Activated T-cell treated with anti-CD3 and anti-CD28 coated beads, Interleukin-2, amount 50 U/mL, for 4 hours (primary cell): ENCODE results near the gene VPREB3. TPM values are rescaled to one million over a fixed set of nuclear protein-coding genes. Genes with fewer than 3 reads are reported as not detected.
A peak's percentile ranks its signal among the peaks of the same experiment; 100 is the strongest.

Experiments
- ATAC-seq, 2 donors: fragments of 200-7000 bp; cut with Tn5 transposase; one replicate each; pipeline ENCODE4 v1.10.0; 2021
- DNase-seq: peaks from one replicate; pipeline ENCODE4 v3.0.0-alpha.2; 2020
- H3K27me3 Mint-ChIP-seq: one replicate; pipeline ENCODE4 v1.8.0; 2021; ENCODE audit warnings: low read depth, mixed read lengths
- H3K36me3 Mint-ChIP-seq: one replicate; pipeline ENCODE4 v1.8.0; 2022; ENCODE audit warnings: mixed read lengths; ENCODE audit not compliant: insufficient read depth
- H3K4me1 Mint-ChIP-seq: one replicate; pipeline ENCODE4 v1.8.0; 2021; ENCODE audit warnings: low read depth, mixed read lengths
- H3K4me3 Mint-ChIP-seq: one replicate; pipeline ENCODE4 v1.8.0; 2021; ENCODE audit warnings: mild to moderate bottlenecking, moderate library complexity, mixed read lengths
- H3K9me3 Mint-ChIP-seq: one replicate; pipeline ENCODE4 v1.8.0; 2021; ENCODE audit warnings: mixed read lengths
- total RNA-seq, 3 donors: library from RNA; stranded (reverse); gene quantifications; one replicate each; pipeline ENCODE4 v1.2.1, GENCODE V29; 2021

VPREB3 gene
- total RNA-seq, 3 donors from 2014 or later, result not detected

- Mint-ChIP-seq H3K4me3 (peak overlapping the region; percentile 73), H3K9me3 (no peaks in the 10 kb centered on the region), H3K27me3 (no peaks in the 10 kb centered on the region), H3K4me1 (peaks cover 41% of the 10 kb centered on the region), H3K36me3 (no peaks in the 10 kb centered on the region)
- ATAC-seq (no peak), DNase-seq (no peak)
These were observed 9.7 kb upstream of the VPREB3 start for GRCh38 chr22:23763954-23764353.

GRCh38 chr22:23763579-23763945, 9.3 kb upstream of the VPREB3 start:
- ATAC-seq, result peak; percentile 48 to 55
- Mint-ChIP-seq H3K36me3 (no peaks in the 10 kb centered on the region), H3K4me3 (peak overlapping the region; percentile 73), H3K27me3 (no peaks in the 10 kb centered on the region), H3K4me1 (peaks cover 41% of the 10 kb centered on the region), H3K9me3 (no peaks in the 10 kb centered on the region)
- DNase-seq, result peak; percentile 45

- H3K4me3 Mint-ChIP-seq, result peak within 1 kb of the TSS; percentile 73
- peaks cover 41% of the 10 kb centered on the region for H3K4me1 Mint-ChIP-seq
- H3K27me3 Mint-ChIP-seq, result no peaks in the 10 kb centered on the region
- H3K9me3 Mint-ChIP-seq, result no peaks in the 10 kb centered on the region
- peak in 1 of 2 donors; percentile 4 for ATAC-seq
- DNase-seq, result no peak
- H3K36me3 Mint-ChIP-seq, result no peaks in the 10 kb centered on the region
These were observed 8.8 kb upstream of the VPREB3 start, which contains the start of gene C22orf15 for GRCh38 chr22:23762842-23763578. Gene C22orf15 (plus strand): TSS chr22:23762990. CDS start chr22:23763307, 317 bp downstream.

- H3K4me3 Mint-ChIP-seq, result no peak overlapping the region
- H3K36me3 Mint-ChIP-seq, result no peaks in the 10 kb centered on the region
- DNase-seq (no peak), ATAC-seq (no peak)
- no peaks in the 10 kb centered on the region for H3K9me3 Mint-ChIP-seq
- no peaks in the 10 kb centered on the region for H3K27me3 Mint-ChIP-seq
- peaks cover 26% of the 10 kb centered on the region for H3K4me1 Mint-ChIP-seq
These were observed 5.8 kb upstream of the VPREB3 start for GRCh38 chr22:23760056-23760455.

- no peak for ATAC-seq
- no peaks in the 10 kb centered on the region for H3K9me3 Mint-ChIP-seq
- DNase-seq, result no peak
- H3K4me1 Mint-ChIP-seq, result peaks cover 22% of the 10 kb centered on the region
- H3K27me3 Mint-ChIP-seq, result no peaks in the 10 kb centered on the region
- H3K4me3 Mint-ChIP-seq, result no peak overlapping the region
- no peaks in the 10 kb centered on the region for H3K36me3 Mint-ChIP-seq
These were observed 5.3 kb upstream of the VPREB3 start for GRCh38 chr22:23759566-23759965.

GRCh38 chr22:23756891-23757290, 2.7 kb upstream of the VPREB3 start:
- no peaks in the 10 kb centered on the region for H3K36me3 Mint-ChIP-seq
- no peaks in the 10 kb centered on the region for H3K27me3 Mint-ChIP-seq
- no peaks in the 10 kb centered on the region for H3K9me3 Mint-ChIP-seq
- H3K4me1 Mint-ChIP-seq, result peaks cover 6% of the 10 kb centered on the region
- DNase-seq, result no peak
- ATAC-seq, result no peak
- no peak overlapping the region for H3K4me3 Mint-ChIP-seq

- no peak overlapping the region for H3K4me3 Mint-ChIP-seq
These were observed 1.5 kb upstream of the VPREB3 start for GRCh38 chr22:23755711-23756110.

GRCh38 chr22:23754980-23755636, 883 bp upstream of the VPREB3 start:
- no peak for DNase-seq
- no peak overlapping the region for H3K4me3 Mint-ChIP-seq
- H3K4me1 Mint-ChIP-seq, result peaks cover 9% of the 10 kb centered on the region
- no peak for ATAC-seq
- H3K9me3 Mint-ChIP-seq, result no peaks in the 10 kb centered on the region
- H3K36me3 Mint-ChIP-seq, result no peaks in the 10 kb centered on the region
- no peaks in the 10 kb centered on the region for H3K27me3 Mint-ChIP-seq

More at GRCh38 chr22:23755711-23756110, 1.5 kb upstream of the VPREB3 start:
- ATAC-seq (no peak), DNase-seq (no peak)
- Mint-ChIP-seq H3K36me3 (no peaks in the 10 kb centered on the region), H3K9me3 (no peaks in the 10 kb centered on the region), H3K27me3 (no peaks in the 10 kb centered on the region), H3K4me1 (peaks cover 4% of the 10 kb centered on the region)

- no peak for ATAC-seq
These were observed 840 bp downstream of the VPREB3 start for GRCh38 chr22:23753385-23753784.

GRCh38 chr22:23752750-23753149, 1.5 kb downstream of the VPREB3 start:
- no peaks in the 10 kb centered on the region for H3K9me3 Mint-ChIP-seq
- no peaks in the 10 kb centered on the region for H3K27me3 Mint-ChIP-seq
- H3K36me3 Mint-ChIP-seq, result no peaks in the 10 kb centered on the region
- DNase-seq (no peak), ATAC-seq (no peak)
- H3K4me1 Mint-ChIP-seq, result peaks cover 13% of the 10 kb centered on the region
- peak overlapping the region; percentile 38 for H3K4me3 Mint-ChIP-seq

More at GRCh38 chr22:23753385-23753784, 840 bp downstream of the VPREB3 start:
- no peaks in the 10 kb centered on the region for H3K36me3 Mint-ChIP-seq
- no peaks in the 10 kb centered on the region for H3K27me3 Mint-ChIP-seq
- H3K4me1 Mint-ChIP-seq, result peaks cover 13% of the 10 kb centered on the region
- DNase-seq, result no peak
- no peak overlapping the region for H3K4me3 Mint-ChIP-seq
- H3K9me3 Mint-ChIP-seq, result no peaks in the 10 kb centered on the region

GRCh38 chr22:23752090-23752691, 2.0 kb downstream of the VPREB3 start:
- Mint-ChIP-seq H3K27me3 (no peaks in the 10 kb centered on the region), H3K36me3 (no peaks in the 10 kb centered on the region), H3K4me1 (peaks cover 13% of the 10 kb centered on the region), H3K4me3 (peak overlapping the region; percentile 74), H3K9me3 (no peaks in the 10 kb centered on the region)
- DNase-seq (no peak), ATAC-seq (no peak)

- DNase-seq (no peak), ATAC-seq (peak; percentile 13 to 26)
- Mint-ChIP-seq H3K4me1 (peaks cover 13% of the 10 kb centered on the region), H3K27me3 (no peaks in the 10 kb centered on the region), H3K9me3 (no peaks in the 10 kb centered on the region), H3K36me3 (no peaks in the 10 kb centered on the region), H3K4me3 (peak overlapping the region; percentile 74)
These were observed 2.7 kb downstream of the VPREB3 start for GRCh38 chr22:23751441-23751996.

- H3K4me1 Mint-ChIP-seq, result peaks cover 13% of the 10 kb centered on the region
- H3K4me3 Mint-ChIP-seq, result peak within 1 kb of the TSS; percentile 83
- ATAC-seq (peak; percentile 100), DNase-seq (peak; percentile 83)
- no peaks in the 10 kb centered on the region for H3K27me3 Mint-ChIP-seq
- H3K9me3 Mint-ChIP-seq, result no peaks in the 10 kb centered on the region
- peaks cover 2% of the 10 kb centered on the region for H3K36me3 Mint-ChIP-seq
These were observed 3.3 kb downstream of the VPREB3 start, which contains the start of gene ZNF70 for GRCh38 chr22:23750714-23751440. Gene ZNF70 (minus strand): TSS chr22:23751112. CDS start chr22:23745140, 5,972 bp downstream.

- DNase-seq (no peak), ATAC-seq (no peak)
- H3K4me3 Mint-ChIP-seq, result peak overlapping the region; percentile 83
- H3K36me3 Mint-ChIP-seq, result peaks cover 3% of the 10 kb centered on the region
- H3K4me1 Mint-ChIP-seq, result peaks cover 13% of the 10 kb centered on the region
- no peaks in the 10 kb centered on the region for H3K27me3 Mint-ChIP-seq
- H3K9me3 Mint-ChIP-seq, result no peaks in the 10 kb centered on the region
These were observed 3.9 kb downstream of the VPREB3 start for GRCh38 chr22:23750367-23750713.
